WERI-Rb-1 (cell line): ENCODE results near the gene ZNF25.
"Not testable (repeated sequence)": the region's sequence is repeated elsewhere in the genome, so short reads cannot be mapped to it uniquely, and the experiment has no call there.

Source experiments
- DNase-seq: peaks from one replicate; pipeline ENCODE4 v3.0.0-alpha.2; 2020
- H3K27ac ChIP-seq: fragments of 250-450 bp; sonication (Bioruptor Pico); 2 replicates; pipeline ENCODE4 v1.5.1; 2020; ENCODE audit warnings: mild to moderate bottlenecking, moderate library complexity
- H3K27me3 ChIP-seq: fragments of 250-450 bp; sonication (Bioruptor Pico); 2 replicates; pipeline ENCODE4 v1.5.1; 2021; ENCODE audit warnings: mild to moderate bottlenecking, low read depth, moderate library complexity; ENCODE audit not compliant: insufficient read depth, severe bottlenecking
- H3K36me3 ChIP-seq: fragments of 250-450 bp; sonication (Bioruptor Pico); 2 replicates; pipeline ENCODE4 v1.5.1; 2020; ENCODE audit warnings: mild to moderate bottlenecking, moderate library complexity
- H3K4me3 ChIP-seq: 2 replicates; pipeline ENCODE4 v1.5.1; 2011; ENCODE audit warnings: low read depth, mild to moderate bottlenecking, control low read depth, low read length
- H3K9me3 ChIP-seq: fragments of 250-450 bp; sonication (Bioruptor Pico); 2 replicates; pipeline ENCODE4 v1.5.1; 2021; ENCODE audit warnings: mild to moderate bottlenecking, moderate library complexity; ENCODE audit not compliant: severe bottlenecking
- TF ChIP-seq, protein P1 (sequence below): IDR thresholded peaks from 2 replicates; pipeline ENCODE4 v1.5.1; 2011; ENCODE audit warnings: low read depth, mild to moderate bottlenecking, control low read depth, inconsistent platforms, low read length

ZNF25 gene

GRCh38 chr10:37976091-37976879, at the start of gene ZNF25:
TSS of gene ZNF25 (minus strand) at chr10:37976647. CDS start at chr10:37971722, 4,925 bp downstream.
- peak within 1 kb of the TSS; percentile 93 for H3K27ac ChIP-seq
- TF ChIP-seq, protein P1, sequence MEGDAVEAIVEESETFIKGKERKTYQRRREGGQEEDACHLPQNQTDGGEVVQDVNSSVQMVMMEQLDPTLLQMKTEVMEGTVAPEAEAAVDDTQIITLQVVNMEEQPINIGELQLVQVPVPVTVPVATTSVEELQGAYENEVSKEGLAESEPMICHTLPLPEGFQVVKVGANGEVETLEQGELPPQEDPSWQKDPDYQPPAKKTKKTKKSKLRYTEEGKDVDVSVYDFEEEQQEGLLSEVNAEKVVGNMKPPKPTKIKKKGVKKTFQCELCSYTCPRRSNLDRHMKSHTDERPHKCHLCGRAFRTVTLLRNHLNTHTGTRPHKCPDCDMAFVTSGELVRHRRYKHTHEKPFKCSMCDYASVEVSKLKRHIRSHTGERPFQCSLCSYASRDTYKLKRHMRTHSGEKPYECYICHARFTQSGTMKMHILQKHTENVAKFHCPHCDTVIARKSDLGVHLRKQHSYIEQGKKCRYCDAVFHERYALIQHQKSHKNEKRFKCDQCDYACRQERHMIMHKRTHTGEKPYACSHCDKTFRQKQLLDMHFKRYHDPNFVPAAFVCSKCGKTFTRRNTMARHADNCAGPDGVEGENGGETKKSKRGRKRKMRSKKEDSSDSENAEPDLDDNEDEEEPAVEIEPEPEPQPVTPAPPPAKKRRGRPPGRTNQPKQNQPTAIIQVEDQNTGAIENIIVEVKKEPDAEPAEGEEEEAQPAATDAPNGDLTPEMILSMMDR: peak; percentile 95
- no peaks in the 10 kb centered on the region for H3K9me3 ChIP-seq
- peak within 1 kb of the TSS; percentile 64 for H3K4me3 ChIP-seq
- no peaks in the 10 kb centered on the region for H3K27me3 ChIP-seq
- H3K36me3 ChIP-seq: no peaks in the 10 kb centered on the region
- peak; percentile 99 for DNase-seq

DNA sequence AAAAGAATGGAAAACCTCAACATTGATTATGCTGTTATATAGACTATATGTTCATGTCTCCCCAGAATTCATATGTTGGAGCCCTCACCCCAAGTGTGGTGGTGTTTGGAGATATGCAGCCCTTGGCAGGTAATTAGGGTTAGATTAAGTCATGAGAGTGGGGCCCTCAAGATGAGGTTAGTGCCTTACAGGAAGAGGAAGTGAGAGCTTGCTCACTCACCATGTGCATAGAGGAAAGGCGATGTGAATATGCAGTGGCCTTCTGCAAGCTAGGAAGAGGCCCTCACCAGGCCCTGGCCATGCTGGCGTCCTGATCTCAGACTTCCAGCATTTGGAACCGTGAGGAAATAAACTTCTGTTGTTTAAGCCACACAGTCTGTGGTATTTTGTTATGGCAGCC, 48.8 kb upstream of the ZNF25 start:
- Histone ChIP-seq H3K27ac (no peak overlapping the region), H3K9me3 (no peaks in the 10 kb centered on the region), H3K36me3 (peaks cover 38% of the 10 kb centered on the region), H3K4me3 (no peak overlapping the region), H3K27me3 (no peaks in the 10 kb centered on the region)
- TF ChIP-seq, protein P1: no peak
- no peak for DNase-seq

- not testable (repeated sequence) for H3K27me3 ChIP-seq
Measured at GRCh38 chr10:38019124-38019523, 42.7 kb upstream of the ZNF25 start.

DNA sequence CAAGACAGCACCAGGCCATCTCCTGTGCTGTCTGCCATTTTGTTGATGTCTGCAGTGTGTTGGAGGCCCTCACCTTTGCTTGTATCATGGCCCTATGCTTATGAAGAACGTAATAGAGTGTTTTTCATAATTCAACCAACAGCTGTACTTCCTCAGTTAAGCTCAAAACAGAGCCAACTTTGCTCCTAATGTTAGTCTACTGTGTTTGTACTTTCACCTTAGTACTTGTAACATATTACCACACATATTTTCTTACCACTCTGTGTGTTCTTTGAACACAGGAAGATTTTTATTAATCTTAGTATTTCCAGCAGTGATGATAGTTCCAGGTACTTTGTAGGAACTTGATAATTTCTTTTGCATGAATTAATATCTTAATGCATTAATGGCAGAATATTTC, 39.9 kb upstream of the ZNF25 start:
- TF ChIP-seq, protein P1: no peak
- no peaks in the 10 kb centered on the region for H3K9me3 ChIP-seq
- peaks cover 67% of the 10 kb centered on the region for H3K36me3 ChIP-seq
- H3K4me3 ChIP-seq: no peak overlapping the region
- H3K27ac ChIP-seq: no peak overlapping the region
- DNase-seq: no peak
- no peaks in the 10 kb centered on the region for H3K27me3 ChIP-seq

More at GRCh38 chr10:38019124-38019523, 42.7 kb upstream of the ZNF25 start:
- not testable (repeated sequence) for H3K27ac ChIP-seq, H3K4me3 ChIP-seq, H3K9me3 ChIP-seq, DNase-seq
- peaks cover 56% of the 10 kb centered on the region for H3K36me3 ChIP-seq

- Histone ChIP-seq H3K4me3 (peak within 1 kb of the TSS; percentile 64), H3K27ac (peak within 1 kb of the TSS; percentile 94), H3K36me3 (peaks cover 29% of the 10 kb centered on the region), H3K27me3 (no peaks in the 10 kb centered on the region), H3K9me3 (no peaks in the 10 kb centered on the region)
- peak; percentile 95 for DNase-seq
- TF ChIP-seq, protein P1: no peak
Measured at GRCh38 chr10:38010119-38010903, 33.9 kb upstream of the ZNF25 start, which contains the start of gene ZNF33A. TSS of gene ZNF33A (plus strand) at chr10:38010675. CDS start at chr10:38012342, 1,667 bp downstream.

DNA sequence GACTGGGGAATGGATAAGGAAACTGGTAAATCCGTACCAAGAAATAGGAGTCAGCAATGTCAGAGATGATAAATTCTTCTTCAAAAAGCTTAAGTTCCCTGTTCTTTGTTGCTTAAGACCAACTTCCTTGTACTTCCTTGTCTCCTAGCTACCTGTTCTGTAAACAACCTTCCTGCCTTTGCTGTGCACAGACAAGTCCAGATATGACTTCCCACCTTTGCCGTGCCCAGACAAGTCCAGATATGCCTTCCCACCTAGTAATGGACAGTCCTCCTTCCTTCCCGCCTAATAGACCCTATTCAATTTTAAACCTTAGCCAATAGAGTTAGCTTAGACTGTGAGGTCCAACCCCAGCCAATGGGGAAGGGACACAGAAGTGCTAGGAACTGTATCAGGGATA, 31.5 kb upstream of the ZNF25 start:
- H3K27ac ChIP-seq: no peak overlapping the region
- no peak overlapping the region for H3K4me3 ChIP-seq
- TF ChIP-seq, protein P1: no peak
- DNase-seq: no peak
- no peaks in the 10 kb centered on the region for H3K9me3 ChIP-seq
- peaks cover 7% of the 10 kb centered on the region for H3K36me3 ChIP-seq
- H3K27me3 ChIP-seq: no peaks in the 10 kb centered on the region
